ENCODE measurements around the gene C11orf91.

- no peak for TF ChIP-seq CTCF (IDR thresholded peaks at IDR 0.05; ENCODE audit: low read depth, low read length)
- no peak for TF ChIP-seq EZH2phosphoT487 (IDR thresholded peaks at IDR 0.05; ENCODE audit: low read depth)
These were observed 35.7 kb upstream of the C11orf91 start, which contains the start of gene CD59 for GRCh38 chr11:33736148-33736812.
